Lower leg skin (tissue), 3 donors: ENCODE results near the gene ALPK1.

ENCODE experiments used
- POLR2A ChIP-seq, 2 donors: fragments of 450-650 bp; IDR thresholded peaks; one replicate each; pipeline ENCODE4 v1.6.1; 2016 to 2017; ENCODE audit warnings: antibody characterized with exemption in 2 of 2, mild to moderate bottlenecking in 1 of 2, moderate library complexity in 1 of 2
- TF ChIP-seq, protein P1 (sequence below), 3 donors: fragments of 450-650 bp; IDR thresholded peaks; one replicate each; pipeline ENCODE4 v1.5.1; 2016; ENCODE audit warnings: antibody characterized with exemption in 3 of 3, mild to moderate bottlenecking in 3 of 3, moderate library complexity in 2 of 3

DNA sequence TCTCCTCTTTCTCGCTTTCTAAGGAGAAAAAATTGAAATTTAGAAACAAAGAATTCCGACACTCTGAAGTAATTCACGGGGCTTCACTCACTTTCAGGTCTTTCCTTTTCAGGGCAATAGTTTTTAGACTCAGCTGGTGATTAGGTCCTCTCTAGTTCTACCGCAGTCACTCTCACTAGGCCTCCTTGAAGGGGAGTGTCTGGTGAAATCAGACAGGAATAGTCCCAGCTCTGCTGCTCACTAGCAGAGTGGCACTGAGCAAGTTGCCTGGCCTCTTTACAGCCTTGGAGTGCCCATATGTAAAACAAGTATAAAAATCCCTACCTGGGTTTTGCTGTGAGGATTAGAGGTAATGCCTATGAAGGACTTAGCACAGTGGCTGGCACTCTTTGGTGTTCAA, 154.7 kb downstream of the ALPK1 start:
- TF ChIP-seq, protein P1, sequence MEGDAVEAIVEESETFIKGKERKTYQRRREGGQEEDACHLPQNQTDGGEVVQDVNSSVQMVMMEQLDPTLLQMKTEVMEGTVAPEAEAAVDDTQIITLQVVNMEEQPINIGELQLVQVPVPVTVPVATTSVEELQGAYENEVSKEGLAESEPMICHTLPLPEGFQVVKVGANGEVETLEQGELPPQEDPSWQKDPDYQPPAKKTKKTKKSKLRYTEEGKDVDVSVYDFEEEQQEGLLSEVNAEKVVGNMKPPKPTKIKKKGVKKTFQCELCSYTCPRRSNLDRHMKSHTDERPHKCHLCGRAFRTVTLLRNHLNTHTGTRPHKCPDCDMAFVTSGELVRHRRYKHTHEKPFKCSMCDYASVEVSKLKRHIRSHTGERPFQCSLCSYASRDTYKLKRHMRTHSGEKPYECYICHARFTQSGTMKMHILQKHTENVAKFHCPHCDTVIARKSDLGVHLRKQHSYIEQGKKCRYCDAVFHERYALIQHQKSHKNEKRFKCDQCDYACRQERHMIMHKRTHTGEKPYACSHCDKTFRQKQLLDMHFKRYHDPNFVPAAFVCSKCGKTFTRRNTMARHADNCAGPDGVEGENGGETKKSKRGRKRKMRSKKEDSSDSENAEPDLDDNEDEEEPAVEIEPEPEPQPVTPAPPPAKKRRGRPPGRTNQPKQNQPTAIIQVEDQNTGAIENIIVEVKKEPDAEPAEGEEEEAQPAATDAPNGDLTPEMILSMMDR (IDR thresholded peaks at IDR 0.05) = no peak
- TF ChIP-seq POLR2A (IDR thresholded peaks at IDR 0.05) = no peak
